IMR-90 (cell line): Measurements from ENCODE around the gene FBXW4.

Experiments used
- BHLHE40 ChIP-seq: fragments of 150-350 bp; IDR thresholded peaks from 2 replicates; pipeline ENCODE4 v1.6.1; 2016; ENCODE audit warnings: mild to moderate bottlenecking, low read depth, low read length
- CEBPB ChIP-seq: IDR thresholded peaks from 2 replicates; pipeline ENCODE4 v1.6.1; 2012; ENCODE audit warnings: low read depth, low read length, improper control_type of control experiment
- ELK1 ChIP-seq: fragments of 150-350 bp; IDR thresholded peaks from 2 replicates; pipeline ENCODE4 v1.6.1; 2016; ENCODE audit warnings: low read depth, mild to moderate bottlenecking, low read length, moderate library complexity, borderline replicate concordance
- MAFK ChIP-seq: IDR thresholded peaks from 2 replicates; pipeline ENCODE4 v1.6.1; 2012; ENCODE audit warnings: low read depth, low read length, improper control_type of control experiment
- POLR2A ChIP-seq: IDR thresholded peaks from 2 replicates; pipeline ENCODE4 v1.6.1; 2012; ENCODE audit warnings: mild to moderate bottlenecking, low read depth, low read length
- SMC3 ChIP-seq: fragments of 150-350 bp; IDR thresholded peaks from 2 replicates; pipeline ENCODE4 v1.6.1; 2016; ENCODE audit warnings: low read depth, mild to moderate bottlenecking, antibody characterized with exemption, low read length, moderate library complexity
- TF ChIP-seq, protein P1 (sequence below): conservative IDR thresholded peaks from 2 replicates; pipeline ENCODE4 v1.5.1; 2012; ENCODE audit warnings: mild to moderate bottlenecking, low read depth, low read length, improper control_type of control experiment

GRCh38 chr10:101736666-101737065 lies 41.7 kb upstream of the FBXW4 start:
- TF ChIP-seq, protein P1, sequence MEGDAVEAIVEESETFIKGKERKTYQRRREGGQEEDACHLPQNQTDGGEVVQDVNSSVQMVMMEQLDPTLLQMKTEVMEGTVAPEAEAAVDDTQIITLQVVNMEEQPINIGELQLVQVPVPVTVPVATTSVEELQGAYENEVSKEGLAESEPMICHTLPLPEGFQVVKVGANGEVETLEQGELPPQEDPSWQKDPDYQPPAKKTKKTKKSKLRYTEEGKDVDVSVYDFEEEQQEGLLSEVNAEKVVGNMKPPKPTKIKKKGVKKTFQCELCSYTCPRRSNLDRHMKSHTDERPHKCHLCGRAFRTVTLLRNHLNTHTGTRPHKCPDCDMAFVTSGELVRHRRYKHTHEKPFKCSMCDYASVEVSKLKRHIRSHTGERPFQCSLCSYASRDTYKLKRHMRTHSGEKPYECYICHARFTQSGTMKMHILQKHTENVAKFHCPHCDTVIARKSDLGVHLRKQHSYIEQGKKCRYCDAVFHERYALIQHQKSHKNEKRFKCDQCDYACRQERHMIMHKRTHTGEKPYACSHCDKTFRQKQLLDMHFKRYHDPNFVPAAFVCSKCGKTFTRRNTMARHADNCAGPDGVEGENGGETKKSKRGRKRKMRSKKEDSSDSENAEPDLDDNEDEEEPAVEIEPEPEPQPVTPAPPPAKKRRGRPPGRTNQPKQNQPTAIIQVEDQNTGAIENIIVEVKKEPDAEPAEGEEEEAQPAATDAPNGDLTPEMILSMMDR: no peak
- TF ChIP-seq ELK1: no peak
- no peak for TF ChIP-seq POLR2A
- no peak for TF ChIP-seq MAFK
- TF ChIP-seq BHLHE40: no peak
- no peak for TF ChIP-seq CEBPB
- no peak for TF ChIP-seq SMC3
